ENCODE results near the gene FAM219B. TPM values are rescaled to one million over a fixed set of nuclear protein-coding genes. Genes with fewer than 3 reads are reported as not detected.
A peak's percentile ranks its signal among the peaks of the same experiment; 100 is the strongest.

The FAM219B gene
- total RNA-seq, 1 donor from 2014 or later, result 72.9 TPM

- DNase-seq (ENCODE audit: low spot score) (no peak), ATAC-seq (peak; percentile 20)
- intact Hi-C loops (cut with DNase I), result no loop called here
Measured at GRCh38 chr15:74858369-74858740, 48.3 kb downstream of the FAM219B start.

GRCh38 chr15:74857671-74858368, 48.8 kb downstream of the FAM219B start:
- ATAC-seq, result peak; percentile 44
- intact Hi-C loops (cut with DNase I), result no loop called here
- DNase-seq (ENCODE audit: low spot score), result no peak

- intact Hi-C loops (cut with DNase I), result no loop called here
- DNase-seq (ENCODE audit: low spot score) (no peak), ATAC-seq (no peak)
Measured at GRCh38 chr15:74857082-74857655, 49.5 kb downstream of the FAM219B start.

- DNase-seq (ENCODE audit: low spot score) (no peak), ATAC-seq (no peak)
- intact Hi-C loops (cut with DNase I), result no loop called here
Measured at GRCh38 chr15:74856537-74856936, 50.1 kb downstream of the FAM219B start.

GRCh38 chr15:74855857-74856256, 50.8 kb downstream of the FAM219B start:
- intact Hi-C loops (cut with DNase I), result no loop called here
- ATAC-seq (no peak), DNase-seq (ENCODE audit: low spot score) (no peak)

- ATAC-seq, result no peak
- no peak for DNase-seq (ENCODE audit: low spot score)
- intact Hi-C loops (cut with DNase I), result no loop called here
Measured at GRCh38 chr15:74854453-74855022, 52.1 kb downstream of the FAM219B start.

GRCh38 chr15:74851960-74852359, 54.7 kb downstream of the FAM219B start:
- no peak for ATAC-seq
- intact Hi-C loops (cut with DNase I), result no loop called here

GRCh38 chr15:74850393-74850792, 56.3 kb downstream of the FAM219B start:
- DNase-seq (ENCODE audit: low spot score), result no peak
- intact Hi-C loops (cut with DNase I), result no loop called here
- no peak for ATAC-seq

More at GRCh38 chr15:74851960-74852359, 54.7 kb downstream of the FAM219B start:
- no peak for DNase-seq (ENCODE audit: low spot score)

Other genes with a start within 250 kb of the FAM219B start
- gene EDC3, start 210.8 kb downstream of the FAM219B start, total RNA-seq, result 32.5 TPM
- gene CYP1A1, start 181.3 kb downstream of the FAM219B start, total RNA-seq, result 0.18 TPM
- not detected for gene CYP1A2, start 158.0 kb downstream of the FAM219B start, total RNA-seq
- gene CSK, start 124.8 kb downstream of the FAM219B start, total RNA-seq, result 43.7 TPM
- not detected for gene LMAN1L, start 94.0 kb downstream of the FAM219B start, total RNA-seq
- not detected for gene CPLX3, start 80.2 kb downstream of the FAM219B start, total RNA-seq
- gene ULK3, start 63.7 kb downstream of the FAM219B start, total RNA-seq, result 26.5 TPM
- gene SCAMP2, start 33.5 kb downstream of the FAM219B start, total RNA-seq, result 68.2 TPM
- 38.2 TPM for gene MPI, start 16.8 kb downstream of the FAM219B start, total RNA-seq
- 66.3 TPM for gene COX5A, start 31.2 kb upstream of the FAM219B start, total RNA-seq
- 6.0 TPM for gene RPP25, start 49.9 kb upstream of the FAM219B start, total RNA-seq
- gene SCAMP5, start 88.7 kb upstream of the FAM219B start, total RNA-seq, result 7.6 TPM
- gene PPCDC, start 116.7 kb upstream of the FAM219B start, total RNA-seq, result 20.4 TPM

Data from sciatic nerve (tissue), 2 donors.